GM10847 (cell line): Measurements from ENCODE around the gene PRKAA1.

Source experiments
- POLR2A ChIP-seq: IDR thresholded peaks from 2 replicates; pipeline ENCODE4 v1.6.1; 2011; ENCODE audit not compliant: insufficient read length; ENCODE audit errors: extremely low read depth

The PRKAA1 gene

GRCh38 chr5:40714001-40714400 lies 84.2 kb downstream of the PRKAA1 start:
- no peak for TF ChIP-seq POLR2A
